ENCODE measurements around the gene CATSPERE.
"Not testable (repeated sequence)": the region's sequence is repeated elsewhere in the genome, so short reads cannot be mapped to it uniquely, and the experiment has no call there.

The CATSPERE gene

GRCh38 chr1:244556263-244556662, 95.2 kb downstream of the CATSPERE start:
- H3K4me1 ChIP-seq (ENCODE audit: control insufficient read depth, insufficient read depth, low read length): no peaks in the 10 kb centered on the region

GRCh38 chr1:244557565-244557964, 96.5 kb downstream of the CATSPERE start:
- H3K4me1 ChIP-seq (ENCODE audit: control insufficient read depth, insufficient read depth, low read length): no peaks in the 10 kb centered on the region
- no peaks in the 10 kb centered on the region for H3K27me3 ChIP-seq (ENCODE audit: control insufficient read depth, insufficient read depth, low read length)
- no peaks in the 10 kb centered on the region for H3K9me3 ChIP-seq (replicated peaks; ENCODE audit: low read length)
- no peak overlapping the region for H3K9ac ChIP-seq (ENCODE audit: low read depth, low read length)
- no peak overlapping the region for H3K4me2 ChIP-seq (ENCODE audit: low read length)
- H3K36me3 ChIP-seq (ENCODE audit: insufficient read depth, low read length): no peaks in the 10 kb centered on the region
- H3K4me3 ChIP-seq (ENCODE audit: low read length): no peak overlapping the region

More at GRCh38 chr1:244556263-244556662, 95.2 kb downstream of the CATSPERE start:
- Histone ChIP-seq H3K36me3 (ENCODE audit: insufficient read depth, low read length) (no peaks in the 10 kb centered on the region), H3K9ac (ENCODE audit: low read depth, low read length) (no peak overlapping the region), H3K4me2 (ENCODE audit: low read length) (no peak overlapping the region), H3K27me3 (ENCODE audit: control insufficient read depth, insufficient read depth, low read length) (no peaks in the 10 kb centered on the region), H3K4me3 (ENCODE audit: low read length) (no peak overlapping the region), H3K9me3 (replicated peaks; ENCODE audit: low read length) (no peaks in the 10 kb centered on the region)

- no peak overlapping the region for H3K9ac ChIP-seq (ENCODE audit: low read depth, low read length)
- no peaks in the 10 kb centered on the region for H3K4me1 ChIP-seq (ENCODE audit: control insufficient read depth, insufficient read depth, low read length)
- H3K4me3 ChIP-seq (ENCODE audit: low read length): no peak overlapping the region
- no peaks in the 10 kb centered on the region for H3K27me3 ChIP-seq (ENCODE audit: control insufficient read depth, insufficient read depth, low read length)
- no peaks in the 10 kb centered on the region for H3K36me3 ChIP-seq (ENCODE audit: insufficient read depth, low read length)
- H3K4me2 ChIP-seq (ENCODE audit: low read length): no peak overlapping the region
- H3K9me3 ChIP-seq (replicated peaks; ENCODE audit: low read length): no peaks in the 10 kb centered on the region
Measured at GRCh38 chr1:244559561-244559960, 98.5 kb downstream of the CATSPERE start.

- H3K4me3 ChIP-seq (ENCODE audit: low read length); H3K4me2 ChIP-seq (ENCODE audit: low read length); H3K36me3 ChIP-seq (ENCODE audit: insufficient read depth, low read length); H3K27me3 ChIP-seq (ENCODE audit: control insufficient read depth, insufficient read depth, low read length); H3K9ac ChIP-seq (ENCODE audit: low read depth, low read length); H3K4me1 ChIP-seq (ENCODE audit: control insufficient read depth, insufficient read depth, low read length); H3K9me3 ChIP-seq (replicated peaks; ENCODE audit: low read length): not testable (repeated sequence)
Measured at GRCh38 chr1:244562877-244563276, 101.8 kb downstream of the CATSPERE start.

GRCh38 chr1:244573768-244574167, 112.7 kb downstream of the CATSPERE start:
- no peak overlapping the region for H3K4me2 ChIP-seq (ENCODE audit: low read length)
- peaks cover 24% of the 10 kb centered on the region for H3K9me3 ChIP-seq (replicated peaks; ENCODE audit: low read length)
- H3K4me3 ChIP-seq (ENCODE audit: low read length): no peak overlapping the region
- no peaks in the 10 kb centered on the region for H3K27me3 ChIP-seq (ENCODE audit: control insufficient read depth, insufficient read depth, low read length)
- H3K9ac ChIP-seq (ENCODE audit: low read depth, low read length): no peak overlapping the region
- H3K36me3 ChIP-seq (ENCODE audit: insufficient read depth, low read length): no peaks in the 10 kb centered on the region
- no peaks in the 10 kb centered on the region for H3K4me1 ChIP-seq (ENCODE audit: control insufficient read depth, insufficient read depth, low read length)

- no peak overlapping the region for H3K9ac ChIP-seq (ENCODE audit: low read depth, low read length)
- H3K36me3 ChIP-seq (ENCODE audit: insufficient read depth, low read length): no peaks in the 10 kb centered on the region
- no peak overlapping the region for H3K4me3 ChIP-seq (ENCODE audit: low read length)
- H3K27me3 ChIP-seq (ENCODE audit: control insufficient read depth, insufficient read depth, low read length): no peaks in the 10 kb centered on the region
- peaks cover 24% of the 10 kb centered on the region for H3K9me3 ChIP-seq (replicated peaks; ENCODE audit: low read length)
- H3K4me2 ChIP-seq (ENCODE audit: low read length): no peak overlapping the region
- no peaks in the 10 kb centered on the region for H3K4me1 ChIP-seq (ENCODE audit: control insufficient read depth, insufficient read depth, low read length)
Measured at GRCh38 chr1:244576259-244576892, 115.3 kb downstream of the CATSPERE start.

GRCh38 chr1:244578205-244578604, 117.1 kb downstream of the CATSPERE start:
- peaks cover 24% of the 10 kb centered on the region for H3K9me3 ChIP-seq (replicated peaks; ENCODE audit: low read length)
- H3K27me3 ChIP-seq (ENCODE audit: control insufficient read depth, insufficient read depth, low read length); H3K4me1 ChIP-seq (ENCODE audit: control insufficient read depth, insufficient read depth, low read length): not testable (repeated sequence)

GRCh38 chr1:244583358-244583982, 122.4 kb downstream of the CATSPERE start:
- H3K4me3 ChIP-seq (ENCODE audit: low read length): no peak overlapping the region
- H3K4me2 ChIP-seq (ENCODE audit: low read length): no peak overlapping the region
- no peaks in the 10 kb centered on the region for H3K27me3 ChIP-seq (ENCODE audit: control insufficient read depth, insufficient read depth, low read length)
- no peaks in the 10 kb centered on the region for H3K36me3 ChIP-seq (ENCODE audit: insufficient read depth, low read length)
- no peaks in the 10 kb centered on the region for H3K9me3 ChIP-seq (replicated peaks; ENCODE audit: low read length)
- no peaks in the 10 kb centered on the region for H3K4me1 ChIP-seq (ENCODE audit: control insufficient read depth, insufficient read depth, low read length)
- no peak overlapping the region for H3K9ac ChIP-seq (ENCODE audit: low read depth, low read length)

More at GRCh38 chr1:244578205-244578604, 117.1 kb downstream of the CATSPERE start:
- H3K4me2 ChIP-seq (ENCODE audit: low read length); H3K36me3 ChIP-seq (ENCODE audit: insufficient read depth, low read length); H3K9ac ChIP-seq (ENCODE audit: low read depth, low read length); H3K4me3 ChIP-seq (ENCODE audit: low read length): not testable (repeated sequence)

GRCh38 chr1:244585867-244586266, 124.8 kb downstream of the CATSPERE start:
- H3K4me2 ChIP-seq (ENCODE audit: low read length): no peak overlapping the region
- no peak overlapping the region for H3K4me3 ChIP-seq (ENCODE audit: low read length)
- no peaks in the 10 kb centered on the region for H3K4me1 ChIP-seq (ENCODE audit: control insufficient read depth, insufficient read depth, low read length)
- no peaks in the 10 kb centered on the region for H3K9me3 ChIP-seq (replicated peaks; ENCODE audit: low read length)
- H3K27me3 ChIP-seq (ENCODE audit: control insufficient read depth, insufficient read depth, low read length): no peaks in the 10 kb centered on the region
- no peaks in the 10 kb centered on the region for H3K36me3 ChIP-seq (ENCODE audit: insufficient read depth, low read length)
- H3K9ac ChIP-seq (ENCODE audit: low read depth, low read length): no peak overlapping the region

- Histone ChIP-seq H3K27me3 (ENCODE audit: control insufficient read depth, insufficient read depth, low read length) (no peaks in the 10 kb centered on the region), H3K4me3 (ENCODE audit: low read length) (no peak overlapping the region), H3K9me3 (replicated peaks; ENCODE audit: low read length) (no peaks in the 10 kb centered on the region), H3K36me3 (ENCODE audit: insufficient read depth, low read length) (no peaks in the 10 kb centered on the region), H3K4me2 (ENCODE audit: low read length) (no peak overlapping the region), H3K4me1 (ENCODE audit: control insufficient read depth, insufficient read depth, low read length) (no peaks in the 10 kb centered on the region), H3K9ac (ENCODE audit: low read depth, low read length) (no peak overlapping the region)
Measured at GRCh38 chr1:244590670-244591069, 129.6 kb downstream of the CATSPERE start.

GRCh38 chr1:244598611-244599010, 137.5 kb downstream of the CATSPERE start:
- Histone ChIP-seq H3K9me3 (replicated peaks; ENCODE audit: low read length) (no peaks in the 10 kb centered on the region), H3K4me1 (ENCODE audit: control insufficient read depth, insufficient read depth, low read length) (peaks cover 12% of the 10 kb centered on the region), H3K9ac (ENCODE audit: low read depth, low read length) (no peak overlapping the region), H3K4me2 (ENCODE audit: low read length) (no peak overlapping the region), H3K27me3 (ENCODE audit: control insufficient read depth, insufficient read depth, low read length) (no peaks in the 10 kb centered on the region), H3K36me3 (ENCODE audit: insufficient read depth, low read length) (no peaks in the 10 kb centered on the region), H3K4me3 (ENCODE audit: low read length) (no peak overlapping the region)

- Histone ChIP-seq H3K9me3 (replicated peaks; ENCODE audit: low read length) (no peaks in the 10 kb centered on the region), H3K4me2 (ENCODE audit: low read length) (peak overlapping the region; percentile 84), H3K36me3 (ENCODE audit: insufficient read depth, low read length) (no peaks in the 10 kb centered on the region), H3K27me3 (ENCODE audit: control insufficient read depth, insufficient read depth, low read length) (no peaks in the 10 kb centered on the region), H3K9ac (ENCODE audit: low read depth, low read length) (peak overlapping the region; percentile 83), H3K4me1 (ENCODE audit: control insufficient read depth, insufficient read depth, low read length) (peaks cover 12% of the 10 kb centered on the region), H3K4me3 (ENCODE audit: low read length) (peak overlapping the region; percentile 61)
Measured at GRCh38 chr1:244599937-244600350, 138.9 kb downstream of the CATSPERE start.

Data from skeletal muscle satellite cell (primary cell).